ENCODE results near the gene PLEKHN1. TPM values are rescaled to one million over a fixed set of nuclear protein-coding genes. Genes with fewer than 3 reads are reported as not detected.
"Not testable (repeated sequence)": the region's sequence is repeated elsewhere in the genome, so short reads cannot be mapped to it uniquely, and the experiment has no call there.

Gene PLEKHN1
- total RNA-seq, 1 experiment from 2014 or later = 9.1 TPM

- no peaks in the 10 kb centered on the region for H3K27me3 ChIP-seq (ENCODE audit: insufficient read depth, low read depth)
- ChIA-PET CTCF (no interaction called here), POLR2A (ENCODE audit: unreplicated experiment) (no interaction called here)
- intact Hi-C loops (cut with micrococcal nuclease; ENCODE audit: unreplicated experiment) = no loop called here
- H3K4me2 ChIP-seq = peak overlapping the region; percentile 87
- no peaks in the 10 kb centered on the region for H3K36me3 ChIP-seq (ENCODE audit: low read depth)
- H3F3A ChIP-seq (ENCODE audit: insufficient read depth, low read depth) = peaks cover 32% of the 10 kb centered on the region
- no peak overlapping the region for H2AFZ ChIP-seq
- H3K79me2 ChIP-seq (ENCODE audit: low read depth) = no peaks in the 10 kb centered on the region
- 0 out of 2 replicates have a peak overlapping the region, but pooled peaks have one; percentile 74 for H3K27ac ChIP-seq
- TF ChIP-seq EZH2 (IDR thresholded peaks at IDR 0.05; ENCODE audit: low read depth) (no peak), CTCF (conservative IDR thresholded peaks at IDR 0.05) (peak; percentile 66)
- H3K4me1 ChIP-seq (replicated peaks; ENCODE audit: insufficient read depth) = peaks cover 12% of the 10 kb centered on the region
- no peaks in the 10 kb centered on the region for H3K9me3 ChIP-seq (ENCODE audit: insufficient read depth, low read depth)
- peak in 1 of 2 experiments; percentile 34 for DNase-seq
- H3K9me2 ChIP-seq (ENCODE audit: insufficient read depth) = no peaks in the 10 kb centered on the region
- BruUV-seq (replicated peaks) = no TSS peak
- peak overlapping the region; percentile 65; the same call in 1 of the 2 replicates for H3K4me3 ChIP-seq
- H4K20me1 ChIP-seq (ENCODE audit: insufficient read depth) = no peaks in the 10 kb centered on the region
Measured at GRCh38 chr1:1014799-1015681, 48.8 kb downstream of the PLEKHN1 start.

- H3K27ac ChIP-seq; BruUV-seq (replicated peaks); H2AFZ ChIP-seq; H3K9me2 ChIP-seq (ENCODE audit: insufficient read depth); H3K4me3 ChIP-seq; H3K4me2 ChIP-seq; H3K9me3 ChIP-seq (ENCODE audit: insufficient read depth, low read depth); DNase-seq; H4K20me1 ChIP-seq (ENCODE audit: insufficient read depth); H3K36me3 ChIP-seq (ENCODE audit: low read depth); CTCF ChIA-PET; intact Hi-C loops (cut with micrococcal nuclease; ENCODE audit: unreplicated experiment); H3K27me3 ChIP-seq (ENCODE audit: insufficient read depth, low read depth); POLR2A ChIA-PET (ENCODE audit: unreplicated experiment): not testable (repeated sequence)
- H3K4me1 ChIP-seq (replicated peaks; ENCODE audit: insufficient read depth) = peaks cover 20% of the 10 kb centered on the region
- peaks cover 19% of the 10 kb centered on the region for H3K79me2 ChIP-seq (ENCODE audit: low read depth)
- H3F3A ChIP-seq (ENCODE audit: insufficient read depth, low read depth) = peaks cover 38% of the 10 kb centered on the region
Measured at GRCh38 chr1:1017397-1018320, 51.4 kb downstream of the PLEKHN1 start.

GRCh38 chr1:1018321-1018685 lies 52.0 kb downstream of the PLEKHN1 start:
- H3K4me3 ChIP-seq; H4K20me1 ChIP-seq (ENCODE audit: insufficient read depth); POLR2A ChIA-PET (ENCODE audit: unreplicated experiment); H3K36me3 ChIP-seq (ENCODE audit: low read depth); H3K4me2 ChIP-seq; DNase-seq; H2AFZ ChIP-seq; H3K27ac ChIP-seq; intact Hi-C loops (cut with micrococcal nuclease; ENCODE audit: unreplicated experiment); H3K9me3 ChIP-seq (ENCODE audit: insufficient read depth, low read depth); H3K9me2 ChIP-seq (ENCODE audit: insufficient read depth); BruUV-seq (replicated peaks); CTCF ChIA-PET; H3K27me3 ChIP-seq (ENCODE audit: insufficient read depth, low read depth): not testable (repeated sequence)
- Histone ChIP-seq H3F3A (ENCODE audit: insufficient read depth, low read depth) (peaks cover 37% of the 10 kb centered on the region), H3K4me1 (replicated peaks; ENCODE audit: insufficient read depth) (peaks cover 22% of the 10 kb centered on the region), H3K79me2 (ENCODE audit: low read depth) (peaks cover 26% of the 10 kb centered on the region)
